GM19463 (cell line): ENCODE data around the gene TIMP1.

Experiments used
- ATAC-seq: cut with Tn5 transposase; IDR thresholded peaks from one replicate; pipeline ENCODE4 v1.9.1; 2021; ENCODE audit warnings: mild to moderate bottlenecking, moderate library complexity; ENCODE audit not compliant: unreplicated experiment

TIMP1 gene

GRCh38 chrX:47633689-47634590 is 51.7 kb downstream of the TIMP1 start:
- no peak for ATAC-seq

- ATAC-seq: no peak
These were observed 52.8 kb downstream of the TIMP1 start for GRCh38 chrX:47634871-47635575.
